Muscle layer of duodenum (tissue), 2 donors: ENCODE data around the gene LRRC14B.
"Not testable (repeated sequence)": the region's sequence is repeated elsewhere in the genome, so short reads cannot be mapped to it uniquely, and the experiment has no call there.

Experiments
- H3K27ac ChIP-seq: one replicate; pipeline ENCODE4 v1.7.0; 2013; ENCODE audit warnings: mild to moderate bottlenecking, low read length
- H3K27me3 ChIP-seq: one replicate; pipeline ENCODE4 v1.7.0; 2013; ENCODE audit warnings: low read depth, mild to moderate bottlenecking, control low read depth, low read length
- H3K36me3 ChIP-seq, 2 donors: one replicate each; pipeline ENCODE4 v1.7.0; 2013; ENCODE audit warnings: low read length in 2 of 2, control low read depth in 1 of 2, mild to moderate bottlenecking in 1 of 2; ENCODE audit not compliant: insufficient read depth in 2 of 2, control insufficient read depth in 1 of 2
- H3K4me1 ChIP-seq, 2 donors: one replicate each; pipeline ENCODE4 v1.7.0; 2013; ENCODE audit warnings: low read length in 2 of 2, mild to moderate bottlenecking in 2 of 2, control low read depth in 1 of 2, moderate library complexity in 1 of 2; ENCODE audit not compliant: insufficient read depth in 2 of 2, control insufficient read depth in 1 of 2
- H3K4me3 ChIP-seq, 2 donors: one replicate each; pipeline ENCODE4 v1.7.0; 2013; ENCODE audit warnings: low read length in 2 of 2, low read depth in 1 of 2, mild to moderate bottlenecking in 1 of 2
- H3K9me3 ChIP-seq, 2 donors: one replicate each; pipeline ENCODE4 v1.7.0; 2013; ENCODE audit warnings: low read length in 2 of 2, control low read depth in 1 of 2, mild to moderate bottlenecking in 1 of 2; ENCODE audit not compliant: control insufficient read depth in 1 of 2
- donor health status: healthy.

The LRRC14B gene

GRCh38 chr5:196350-196749, 5.1 kb downstream of the LRRC14B start:
- Histone ChIP-seq H3K27ac (no peak overlapping the region), H3K9me3 (no peaks in the 10 kb centered on the region), H3K4me1 (peaks cover 0 to 5% of the 10 kb centered on the region in 2 donors)

GRCh38 chr5:197031-197430, 5.7 kb downstream of the LRRC14B start:
- H3K27me3 ChIP-seq, H3K27ac ChIP-seq: not testable (repeated sequence)

More at GRCh38 chr5:196350-196749, 5.1 kb downstream of the LRRC14B start:
- peaks cover 0 to 6% of the 10 kb centered on the region in 2 donors for H3K36me3 ChIP-seq
- no peaks in the 10 kb centered on the region for H3K27me3 ChIP-seq
- H3K4me3 ChIP-seq: no peak overlapping the region

GRCh38 chr5:197892-198489, 6.7 kb downstream of the LRRC14B start:
- peaks cover 0 to 6% of the 10 kb centered on the region in 2 donors for H3K36me3 ChIP-seq
- no peak overlapping the region for H3K4me3 ChIP-seq
- H3K27ac ChIP-seq: no peak overlapping the region
- H3K9me3 ChIP-seq: no peaks in the 10 kb centered on the region
- H3K4me1 ChIP-seq: no peaks in the 10 kb centered on the region
- H3K27me3 ChIP-seq: no peaks in the 10 kb centered on the region

More at GRCh38 chr5:197031-197430, 5.7 kb downstream of the LRRC14B start:
- not testable (repeated sequence) for H3K36me3 ChIP-seq, H3K4me3 ChIP-seq, H3K9me3 ChIP-seq, H3K4me1 ChIP-seq

GRCh38 chr5:198516-199196, 7.4 kb downstream of the LRRC14B start:
- no peak overlapping the region for H3K27ac ChIP-seq
- H3K9me3 ChIP-seq: no peaks in the 10 kb centered on the region
- no peaks in the 10 kb centered on the region for H3K4me1 ChIP-seq
- H3K4me3 ChIP-seq: no peak overlapping the region
- H3K36me3 ChIP-seq: peaks cover 2 to 11% of the 10 kb centered on the region in 2 donors
- no peaks in the 10 kb centered on the region for H3K27me3 ChIP-seq

DNA sequence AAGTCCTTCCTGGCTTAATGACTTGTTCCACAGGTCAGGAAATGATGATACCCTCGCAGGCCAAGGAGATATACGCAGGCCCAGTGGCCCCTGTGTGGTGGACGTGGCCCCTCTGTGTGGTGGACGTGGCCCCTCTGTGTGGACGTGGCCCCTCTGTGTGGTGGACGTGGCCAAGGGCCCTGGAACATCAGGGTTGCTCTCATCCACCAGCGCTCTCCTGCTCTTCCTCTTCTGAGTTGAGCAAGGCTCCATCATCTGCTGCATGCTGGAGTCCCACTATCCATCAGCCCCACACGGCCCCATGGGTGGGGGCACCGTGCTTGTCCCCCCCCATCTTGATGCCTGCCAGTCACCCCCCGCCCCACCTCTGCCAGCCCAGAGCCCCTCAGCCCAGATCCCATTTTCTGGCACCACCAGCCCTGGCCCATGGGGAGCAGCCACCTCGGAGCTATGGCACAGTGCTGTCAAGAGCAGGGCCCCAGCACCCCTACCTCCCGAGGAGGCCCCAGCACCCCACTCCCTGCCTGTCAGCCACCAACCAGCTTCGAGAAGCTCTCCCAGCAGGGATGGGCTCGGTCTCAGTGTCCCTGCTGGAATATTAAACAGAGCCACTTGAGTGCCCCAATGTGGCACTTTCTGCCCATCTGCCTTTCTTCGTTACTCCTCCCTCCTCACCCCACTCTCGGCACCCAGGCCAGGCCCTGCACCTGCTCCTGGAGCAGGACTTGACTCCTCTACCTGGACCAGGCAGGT, 8.1 kb downstream of the LRRC14B start:
- H3K4me3 ChIP-seq: no peak overlapping the region
- H3K27ac ChIP-seq: no peak overlapping the region
- no peaks in the 10 kb centered on the region for H3K27me3 ChIP-seq
- H3K9me3 ChIP-seq: no peaks in the 10 kb centered on the region
- H3K4me1 ChIP-seq: no peaks in the 10 kb centered on the region
- H3K36me3 ChIP-seq: peaks cover 5 to 18% of the 10 kb centered on the region in 2 donors

DNA sequence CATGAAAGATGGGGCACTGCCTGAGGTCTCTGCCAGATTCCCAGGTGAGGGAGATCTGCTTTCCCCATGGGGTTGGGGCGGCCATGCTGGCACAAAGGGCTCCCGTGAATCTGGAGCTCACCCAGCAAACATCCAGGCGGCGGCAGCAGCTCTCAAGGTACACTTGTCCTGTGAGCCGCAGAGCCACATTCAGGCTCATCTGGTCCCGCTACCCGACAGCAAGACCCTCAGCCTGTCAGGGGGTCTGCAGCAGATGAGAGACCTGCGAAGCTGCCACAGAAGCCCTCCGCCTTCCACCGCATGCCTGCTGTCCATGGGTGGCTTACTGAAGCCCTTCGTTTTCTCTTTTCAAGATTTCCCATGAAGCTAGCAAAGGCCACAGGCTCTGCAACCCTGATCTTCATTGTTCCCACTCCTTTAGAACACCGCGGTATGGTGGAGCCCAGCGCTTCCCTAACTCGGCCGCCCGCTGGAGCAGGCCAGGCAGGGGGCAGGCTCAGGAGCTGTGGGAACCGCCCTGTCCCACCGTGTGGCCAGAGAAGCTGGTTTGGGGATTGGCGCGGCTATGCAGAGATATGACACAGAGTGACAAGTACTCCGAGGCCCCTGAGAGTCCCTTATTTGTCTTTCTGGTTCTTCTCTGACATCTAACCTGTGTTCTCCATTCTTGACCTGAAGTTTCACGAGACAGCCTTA, 8.8 kb downstream of the LRRC14B start:
- peaks cover 13 to 25% of the 10 kb centered on the region in 2 donors for H3K36me3 ChIP-seq
- H3K27ac ChIP-seq: no peak overlapping the region
- no peaks in the 10 kb centered on the region for H3K9me3 ChIP-seq
- H3K4me1 ChIP-seq: no peaks in the 10 kb centered on the region
- H3K4me3 ChIP-seq: no peak overlapping the region
- no peaks in the 10 kb centered on the region for H3K27me3 ChIP-seq

DNA sequence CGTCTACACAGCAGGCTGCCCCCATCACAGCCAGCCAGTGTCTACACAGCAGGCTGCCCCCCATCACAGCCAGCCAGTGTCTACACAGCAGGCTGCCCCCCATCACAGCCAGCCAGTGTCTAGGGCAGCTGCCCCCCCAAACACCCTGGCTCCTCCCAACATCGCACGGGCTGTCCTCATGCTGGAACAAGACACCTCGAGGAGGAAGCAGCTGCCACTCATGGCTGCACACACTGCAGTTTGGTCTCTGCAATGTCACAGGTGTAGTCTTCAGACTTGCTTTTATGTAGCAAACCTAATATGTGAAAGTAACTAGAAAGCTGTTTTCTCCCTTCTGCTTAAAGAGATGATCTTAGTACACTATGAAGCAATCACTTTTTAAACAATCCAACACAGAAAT, 9.7 kb downstream of the LRRC14B start:
- Histone ChIP-seq H3K4me3 (no peak overlapping the region), H3K9me3 (no peaks in the 10 kb centered on the region), H3K27me3 (no peaks in the 10 kb centered on the region), H3K27ac (no peak overlapping the region), H3K4me1 (no peaks in the 10 kb centered on the region), H3K36me3 (peaks cover 21 to 33% of the 10 kb centered on the region in 2 donors)

- no peak overlapping the region for H3K4me3 ChIP-seq
- no peaks in the 10 kb centered on the region for H3K27me3 ChIP-seq
- peaks cover 23 to 33% of the 10 kb centered on the region in 2 donors for H3K36me3 ChIP-seq
- H3K27ac ChIP-seq: no peak overlapping the region
- H3K9me3 ChIP-seq: no peaks in the 10 kb centered on the region
- H3K4me1 ChIP-seq: no peaks in the 10 kb centered on the region
Observed at GRCh38 chr5:201672-202071, 10.4 kb downstream of the LRRC14B start.

- Histone ChIP-seq H3K36me3 (peaks cover 33 to 36% of the 10 kb centered on the region in 2 donors), H3K27ac (no peak overlapping the region)
Observed at GRCh38 chr5:203246-203930, 12.1 kb downstream of the LRRC14B start.

GRCh38 chr5:204001-204400, 12.7 kb downstream of the LRRC14B start:
- Histone ChIP-seq H3K4me3 (no peak overlapping the region), H3K27me3 (no peaks in the 10 kb centered on the region), H3K36me3 (peaks cover 28 to 36% of the 10 kb centered on the region in 2 donors), H3K27ac (no peak overlapping the region), H3K4me1 (no peaks in the 10 kb centered on the region), H3K9me3 (no peaks in the 10 kb centered on the region)

More at GRCh38 chr5:203246-203930, 12.1 kb downstream of the LRRC14B start:
- H3K4me1 ChIP-seq: no peaks in the 10 kb centered on the region
- H3K9me3 ChIP-seq: no peaks in the 10 kb centered on the region
- H3K4me3 ChIP-seq: no peak overlapping the region
- no peaks in the 10 kb centered on the region for H3K27me3 ChIP-seq
